Peyer's patch (tissue), 4 donors: Measurements from ENCODE around the gene FBXL2. TPM values are rescaled to one million over a fixed set of nuclear protein-coding genes. Genes with fewer than 3 reads are reported as not detected.

Experiments used
- DNase-seq, 3 donors: peaks; one replicate each; pipeline ENCODE4 v3.0.0-alpha.2; 2017 to 2019
- H3K27ac ChIP-seq, 4 donors: fragments of 200-600 bp; sonication (generic); one replicate each; pipeline ENCODE4 v1.5.1; 2016 to 2019
- H3K27me3 ChIP-seq, 2 donors: fragments of 200-600 bp; sonication (generic); one replicate each; pipeline ENCODE4 v1.5.1; 2019
- H3K36me3 ChIP-seq, 3 donors: fragments of 200-600 bp; sonication (generic); one replicate each; pipeline ENCODE4 v1.5.1; 2016 to 2019
- H3K4me1 ChIP-seq, 4 donors: fragments of 200-600 bp; sonication (generic); one replicate each; pipeline ENCODE4 v1.5.1; 2016 to 2019
- H3K4me3 ChIP-seq, 4 donors: fragments of 200-600 bp; sonication (generic); 1 replicate in 3 of 4; 2 replicates in 1 of 4; pipeline ENCODE4 v1.5.1; 2016 to 2019; ENCODE audit warnings: mild to moderate bottlenecking in 1 of 4
- H3K9me3 ChIP-seq, 4 donors: fragments of 200-600 bp; sonication (generic); one replicate each; pipeline ENCODE4 v1.5.1; 2016 to 2019; ENCODE audit warnings: mild to moderate bottlenecking in 1 of 4
- POLR2A ChIP-seq, 2 donors: fragments of 450-650 bp; IDR thresholded peaks; one replicate each; pipeline ENCODE4 v1.5.1; 2017; ENCODE audit warnings: antibody characterized with exemption in 2 of 2, mild to moderate bottlenecking in 2 of 2, moderate library complexity in 2 of 2
- total RNA-seq, 4 donors: library from RNA; depleted of rRNA; stranded (reverse); fragments of >200 nt; gene quantifications; one replicate each; pipeline ENCODE4 v1.1.0, GENCODE V29; 2016
- TF ChIP-seq, protein P1 (sequence below), 6 experiments: fragments of 450-650 bp in 4 of 6; fragments of 200-600 bp in 2 of 6; sonication (generic) in 1 of 6; IDR thresholded peaks; one replicate each; pipeline ENCODE4 v1.5.1; 2017 to 2019; ENCODE audit warnings: antibody characterized with exemption in 6 of 6, mild to moderate bottlenecking in 3 of 6, moderate library complexity in 1 of 6

FBXL2 gene
- total RNA-seq, 4 donors from 2014 or later: 1.2 to 4.7 (median 1.2) TPM; not detected in 1

DNA sequence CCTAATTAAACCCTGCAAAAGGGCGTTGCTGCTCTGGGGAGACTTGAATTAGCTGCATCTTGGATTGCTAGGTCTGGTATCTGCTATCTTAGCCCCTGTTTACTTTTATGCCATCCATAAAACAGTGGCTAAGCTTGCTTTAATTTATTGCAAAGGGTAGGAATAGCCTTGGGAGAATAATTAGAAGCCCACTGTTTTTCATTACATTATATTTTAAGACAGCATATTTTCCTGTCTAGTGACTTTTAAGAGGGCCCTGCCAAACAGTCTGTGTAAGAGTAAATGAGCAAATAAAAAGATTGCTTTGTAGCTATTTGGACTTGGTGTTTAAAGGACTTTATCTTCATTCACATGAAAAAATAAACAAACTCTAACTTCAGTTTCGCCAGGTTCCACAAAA is 41.2 kb upstream of the FBXL2 start:
- no peaks in the 10 kb centered on the region for H3K4me1 ChIP-seq
- no peak for DNase-seq
- H3K27me3 ChIP-seq: no peaks in the 10 kb centered on the region
- no peaks in the 10 kb centered on the region for H3K9me3 ChIP-seq
- H3K27ac ChIP-seq: no peak overlapping the region
- H3K36me3 ChIP-seq: no peaks in the 10 kb centered on the region
- no peak overlapping the region for H3K4me3 ChIP-seq
- TF ChIP-seq POLR2A (IDR thresholded peaks at IDR 0.05): no peak
- TF ChIP-seq, protein P1, sequence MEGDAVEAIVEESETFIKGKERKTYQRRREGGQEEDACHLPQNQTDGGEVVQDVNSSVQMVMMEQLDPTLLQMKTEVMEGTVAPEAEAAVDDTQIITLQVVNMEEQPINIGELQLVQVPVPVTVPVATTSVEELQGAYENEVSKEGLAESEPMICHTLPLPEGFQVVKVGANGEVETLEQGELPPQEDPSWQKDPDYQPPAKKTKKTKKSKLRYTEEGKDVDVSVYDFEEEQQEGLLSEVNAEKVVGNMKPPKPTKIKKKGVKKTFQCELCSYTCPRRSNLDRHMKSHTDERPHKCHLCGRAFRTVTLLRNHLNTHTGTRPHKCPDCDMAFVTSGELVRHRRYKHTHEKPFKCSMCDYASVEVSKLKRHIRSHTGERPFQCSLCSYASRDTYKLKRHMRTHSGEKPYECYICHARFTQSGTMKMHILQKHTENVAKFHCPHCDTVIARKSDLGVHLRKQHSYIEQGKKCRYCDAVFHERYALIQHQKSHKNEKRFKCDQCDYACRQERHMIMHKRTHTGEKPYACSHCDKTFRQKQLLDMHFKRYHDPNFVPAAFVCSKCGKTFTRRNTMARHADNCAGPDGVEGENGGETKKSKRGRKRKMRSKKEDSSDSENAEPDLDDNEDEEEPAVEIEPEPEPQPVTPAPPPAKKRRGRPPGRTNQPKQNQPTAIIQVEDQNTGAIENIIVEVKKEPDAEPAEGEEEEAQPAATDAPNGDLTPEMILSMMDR (IDR thresholded peaks at IDR 0.05): no peak

DNA sequence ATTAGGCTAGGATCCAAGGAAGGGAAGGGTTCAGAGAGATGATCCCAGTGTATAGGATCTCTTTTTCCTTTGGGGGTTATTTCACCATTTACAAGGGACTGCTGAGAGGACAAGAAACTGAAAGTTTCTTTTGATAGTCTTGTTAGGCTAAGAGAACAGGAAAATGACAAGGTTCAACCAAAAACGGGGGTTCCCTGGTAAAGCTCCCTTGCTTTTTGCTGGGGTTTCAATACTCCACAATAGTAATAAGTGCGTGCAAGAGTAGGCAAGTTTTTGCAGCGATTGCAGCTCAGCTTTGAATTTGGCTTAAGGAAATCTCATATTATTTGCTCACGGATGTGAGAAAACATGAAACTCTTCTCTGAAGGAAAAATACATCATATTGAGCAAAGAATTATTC is 39.8 kb upstream of the FBXL2 start:
- no peaks in the 10 kb centered on the region for H3K4me1 ChIP-seq
- H3K9me3 ChIP-seq: no peaks in the 10 kb centered on the region
- TF ChIP-seq, protein P1 (IDR thresholded peaks at IDR 0.05): no peak
- TF ChIP-seq POLR2A (IDR thresholded peaks at IDR 0.05): no peak
- no peaks in the 10 kb centered on the region for H3K27me3 ChIP-seq
- H3K27ac ChIP-seq: no peak overlapping the region
- H3K4me3 ChIP-seq: no peak overlapping the region
- DNase-seq: no peak
- no peaks in the 10 kb centered on the region for H3K36me3 ChIP-seq

DNA sequence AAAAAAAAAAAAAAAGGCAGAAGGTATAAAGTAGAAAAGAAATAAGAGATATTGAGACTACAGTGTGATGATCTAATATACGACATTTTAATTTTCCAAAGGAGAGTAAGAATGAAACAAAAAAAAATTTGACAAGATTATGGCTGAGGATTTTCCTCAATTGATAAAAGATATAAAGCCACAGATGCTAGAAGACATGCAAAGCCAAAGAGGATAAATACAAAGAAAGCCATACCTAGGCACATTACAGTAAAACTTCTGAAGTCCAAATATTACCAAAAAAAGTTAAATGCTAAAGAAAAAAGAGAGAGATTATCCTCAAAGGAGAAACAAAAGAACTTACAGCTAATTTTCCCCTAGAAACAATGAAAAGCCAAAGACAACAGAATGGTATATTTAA is 38.3 kb upstream of the FBXL2 start:
- Histone ChIP-seq H3K4me3 (no peak overlapping the region), H3K27me3 (no peaks in the 10 kb centered on the region), H3K27ac (no peak overlapping the region), H3K9me3 (no peaks in the 10 kb centered on the region), H3K4me1 (no peaks in the 10 kb centered on the region), H3K36me3 (no peaks in the 10 kb centered on the region)
- no peak for TF ChIP-seq POLR2A (IDR thresholded peaks at IDR 0.05)
- TF ChIP-seq, protein P1 (IDR thresholded peaks at IDR 0.05): no peak
- no peak for DNase-seq

DNA sequence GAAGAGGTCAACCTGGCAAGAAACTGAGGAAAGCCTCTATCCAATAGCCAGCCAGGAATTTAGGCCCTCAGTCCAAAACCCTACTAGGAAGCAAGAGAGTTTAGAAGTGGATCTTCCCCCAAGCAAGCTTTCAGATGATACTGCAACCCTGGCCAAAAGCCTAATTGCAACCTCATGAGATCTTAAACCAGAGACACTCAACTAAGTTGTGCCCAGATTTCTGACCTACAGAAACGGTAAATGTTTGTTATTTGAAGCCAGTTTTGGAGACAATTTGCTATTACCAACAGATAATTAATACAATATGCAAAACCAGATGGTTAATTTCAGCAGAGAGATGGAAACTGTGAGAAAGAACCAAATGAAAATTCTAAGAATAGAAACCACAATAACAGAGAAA is 37.0 kb upstream of the FBXL2 start:
- Histone ChIP-seq H3K9me3 (no peaks in the 10 kb centered on the region), H3K4me3 (no peak overlapping the region), H3K4me1 (no peaks in the 10 kb centered on the region), H3K27ac (no peak overlapping the region), H3K36me3 (no peaks in the 10 kb centered on the region), H3K27me3 (no peaks in the 10 kb centered on the region)
- no peak for TF ChIP-seq POLR2A (IDR thresholded peaks at IDR 0.05)
- TF ChIP-seq, protein P1 (IDR thresholded peaks at IDR 0.05): no peak
- no peak for DNase-seq

DNA sequence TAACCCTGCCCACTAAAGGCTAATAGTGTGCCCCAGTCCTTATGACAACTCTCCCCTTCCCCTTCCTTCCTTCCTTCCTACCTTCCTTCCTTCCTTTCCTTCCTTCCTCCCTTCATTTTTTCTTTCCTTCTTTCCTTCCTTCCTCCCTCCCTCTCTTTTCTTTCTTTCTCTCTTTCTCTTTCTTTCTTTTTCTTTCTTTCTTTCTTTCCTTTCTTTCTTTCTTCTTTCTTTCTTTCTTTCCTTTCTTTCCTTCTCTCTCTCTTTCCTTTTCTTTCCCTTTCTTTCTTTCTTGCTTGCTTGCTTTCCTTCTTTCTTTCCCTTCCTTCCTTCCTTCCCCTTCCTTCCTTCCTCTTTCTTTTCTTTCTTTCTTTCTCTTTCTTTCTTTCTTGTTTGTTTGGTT is 30.5 kb upstream of the FBXL2 start:
- Histone ChIP-seq H3K4me1 (no peaks in the 10 kb centered on the region), H3K36me3 (no peaks in the 10 kb centered on the region), H3K4me3 (no peak overlapping the region), H3K27me3 (no peaks in the 10 kb centered on the region), H3K27ac (no peak overlapping the region), H3K9me3 (no peaks in the 10 kb centered on the region)
- no peak for TF ChIP-seq POLR2A (IDR thresholded peaks at IDR 0.05)
- TF ChIP-seq, protein P1 (IDR thresholded peaks at IDR 0.05): no peak
- DNase-seq: no peak

DNA sequence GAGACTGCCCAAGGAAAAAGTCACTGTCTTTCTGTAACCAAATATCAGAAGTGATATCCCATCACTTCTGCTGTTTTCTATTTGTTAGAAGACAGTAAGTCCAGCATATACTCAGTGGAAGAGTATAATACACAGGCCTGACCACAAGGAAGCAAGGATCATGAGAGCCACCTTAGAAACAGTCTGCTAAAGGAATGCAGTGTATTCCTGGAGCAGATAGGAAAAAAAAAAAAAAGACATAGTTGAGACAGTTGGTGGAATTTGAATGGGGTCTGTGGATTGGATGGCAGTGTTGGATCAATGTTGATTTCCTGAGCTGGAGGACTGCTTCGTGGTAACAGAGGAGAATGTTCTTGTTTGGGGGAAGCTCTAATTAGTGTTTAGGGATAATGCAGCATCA is 26.5 kb upstream of the FBXL2 start:
- no peaks in the 10 kb centered on the region for H3K36me3 ChIP-seq
- no peaks in the 10 kb centered on the region for H3K27me3 ChIP-seq
- H3K4me3 ChIP-seq: no peak overlapping the region
- H3K4me1 ChIP-seq: no peaks in the 10 kb centered on the region
- no peaks in the 10 kb centered on the region for H3K9me3 ChIP-seq
- TF ChIP-seq, protein P1 (IDR thresholded peaks at IDR 0.05): no peak
- no peak for DNase-seq
- H3K27ac ChIP-seq: no peak overlapping the region
